Measurements from ENCODE around the gene ARHGAP40.
A peak's percentile ranks its signal among the peaks of the same experiment; 100 is the strongest.

ARHGAP40 gene

DNA sequence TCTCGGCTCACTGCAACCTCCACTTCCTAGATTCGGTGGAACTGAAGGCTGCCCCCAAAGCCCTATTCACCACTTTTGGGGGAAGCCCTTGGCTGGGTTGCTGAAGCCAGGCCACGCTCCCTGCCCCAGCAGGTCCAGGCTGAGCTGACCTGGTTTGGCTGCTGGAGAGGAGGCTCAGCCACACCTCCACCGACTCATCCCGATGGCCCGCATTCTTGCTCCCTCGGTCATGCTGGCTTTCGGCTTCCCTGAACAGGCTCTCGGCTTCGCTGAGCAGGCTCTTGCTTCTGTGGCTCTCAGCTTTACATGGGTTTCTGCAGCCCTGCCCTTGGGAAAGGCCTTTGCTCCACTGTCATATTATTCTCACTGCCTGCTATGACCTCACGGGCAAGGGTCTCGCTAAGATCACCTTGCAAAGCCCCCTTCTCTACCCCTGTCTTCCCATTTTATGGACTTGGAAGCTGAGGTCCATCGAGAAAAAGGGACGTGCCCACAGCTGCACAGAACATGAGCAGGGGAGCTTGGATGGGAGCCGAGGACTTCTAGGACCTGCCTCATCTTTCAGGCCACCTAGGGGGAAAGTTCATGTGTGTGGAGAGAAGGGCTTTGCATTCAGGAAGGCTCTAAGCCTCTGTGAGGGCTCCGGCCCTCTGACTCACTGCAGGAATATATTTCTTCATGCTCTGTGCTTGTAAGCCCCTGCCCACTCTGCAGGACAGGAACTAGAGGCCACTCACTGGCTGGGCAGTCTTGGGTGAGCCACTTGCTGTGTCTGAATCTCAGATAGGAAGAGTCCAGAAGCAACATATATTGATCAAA is 15.6 kb downstream of the ARHGAP40 start:
- DNase-seq (ENCODE audit: low read depth): no peak

DNA sequence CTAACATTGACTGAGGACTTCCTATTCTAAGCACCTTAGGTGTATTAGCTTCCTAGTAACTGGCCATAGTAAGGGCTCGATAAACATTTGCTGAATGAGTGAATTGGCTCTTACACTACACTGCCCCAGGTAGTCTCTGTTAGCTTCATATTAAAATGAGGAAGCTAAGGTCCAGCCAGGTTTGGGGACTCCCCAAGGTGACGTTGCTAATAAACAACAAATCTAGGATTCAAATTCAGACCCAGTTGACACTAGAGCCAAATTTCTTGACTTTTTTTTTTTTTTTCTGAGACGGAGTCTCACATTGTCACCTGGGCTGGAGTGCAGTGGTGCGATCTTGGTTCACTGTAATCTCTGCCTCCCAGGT is 16.2 kb downstream of the ARHGAP40 start:
- no peak for DNase-seq (ENCODE audit: low read depth)

DNA sequence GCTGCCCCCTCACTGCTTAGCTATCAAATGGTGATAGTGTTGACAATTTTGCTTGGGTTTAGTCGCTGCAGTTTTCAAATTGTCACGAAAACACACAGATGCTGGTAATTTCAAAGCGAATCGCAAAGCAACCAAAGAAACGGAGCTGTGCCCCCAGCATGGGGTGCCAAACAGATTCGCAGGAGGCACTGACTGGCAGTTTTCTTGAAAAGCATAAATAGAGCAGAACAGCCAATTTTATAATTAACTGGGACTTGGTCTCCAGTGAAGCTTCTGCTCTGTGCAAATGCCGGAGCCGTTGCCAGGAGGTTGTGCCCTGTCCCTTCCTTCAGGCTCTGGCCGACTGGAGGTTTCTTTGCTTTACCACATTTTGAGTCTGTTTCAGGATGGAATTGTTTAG is 18.8 kb downstream of the ARHGAP40 start:
- DNase-seq (ENCODE audit: low read depth): no peak

DNA sequence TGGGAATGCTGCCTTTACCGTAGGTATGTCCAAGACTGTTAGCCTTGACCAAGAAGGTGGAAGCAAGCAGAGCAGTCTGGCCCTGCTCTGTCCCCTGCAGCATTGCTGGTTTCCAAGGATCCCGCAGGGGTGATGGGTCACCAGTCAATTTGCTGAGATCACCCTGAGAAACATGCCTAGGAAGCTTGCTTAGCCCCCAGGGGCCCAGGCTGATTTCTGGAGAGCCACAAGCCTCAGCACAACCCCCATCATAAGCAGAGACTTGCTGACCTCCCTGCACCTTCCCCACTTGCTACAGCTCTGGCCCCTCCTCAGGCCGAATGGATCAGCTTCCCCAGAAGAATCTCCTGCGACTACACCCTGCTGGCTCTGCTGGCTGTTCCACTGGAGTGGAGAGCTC is 21.5 kb downstream of the ARHGAP40 start:
- no peak for DNase-seq (ENCODE audit: low read depth)

DNA sequence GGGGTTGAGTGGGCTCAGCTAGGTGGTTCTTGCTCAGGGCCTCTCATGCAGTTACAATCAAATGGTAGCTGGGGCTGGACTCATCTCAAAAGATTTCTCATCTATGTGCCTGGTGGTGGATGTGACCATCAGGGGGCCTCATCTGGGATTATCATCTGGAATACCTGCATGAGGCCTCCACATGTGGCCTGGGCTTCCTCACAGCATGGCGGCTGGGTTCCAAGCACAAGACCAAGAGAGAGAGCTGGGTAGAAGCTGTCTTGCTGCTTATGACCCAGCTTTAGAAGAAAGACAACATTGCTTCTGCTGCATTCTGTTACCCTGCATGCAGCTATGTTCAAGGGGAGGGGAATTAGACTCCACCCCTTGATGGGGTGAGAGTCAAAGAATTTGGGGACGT is 22.5 kb downstream of the ARHGAP40 start:
- DNase-seq (ENCODE audit: low read depth): no peak

DNA sequence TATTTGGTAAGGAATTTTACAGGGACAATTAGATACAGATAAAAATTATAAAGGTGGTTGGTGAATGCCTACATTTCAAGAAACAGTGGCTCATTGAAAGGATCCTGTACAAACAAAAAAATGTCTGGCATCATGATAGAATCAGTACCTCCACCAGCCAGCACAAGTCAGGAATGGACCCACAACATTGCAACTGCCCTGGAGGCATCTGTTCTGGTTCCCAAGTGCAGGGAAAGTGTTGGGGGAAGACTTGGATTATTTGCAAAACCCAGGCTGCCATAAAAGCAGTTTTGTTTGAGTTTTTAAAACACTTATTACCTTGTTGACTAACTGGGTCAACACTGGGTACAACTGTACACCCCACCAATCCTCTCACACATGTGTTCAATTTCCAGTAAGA is 24.3 kb downstream of the ARHGAP40 start:
- no peak for DNase-seq (ENCODE audit: low read depth)

DNA sequence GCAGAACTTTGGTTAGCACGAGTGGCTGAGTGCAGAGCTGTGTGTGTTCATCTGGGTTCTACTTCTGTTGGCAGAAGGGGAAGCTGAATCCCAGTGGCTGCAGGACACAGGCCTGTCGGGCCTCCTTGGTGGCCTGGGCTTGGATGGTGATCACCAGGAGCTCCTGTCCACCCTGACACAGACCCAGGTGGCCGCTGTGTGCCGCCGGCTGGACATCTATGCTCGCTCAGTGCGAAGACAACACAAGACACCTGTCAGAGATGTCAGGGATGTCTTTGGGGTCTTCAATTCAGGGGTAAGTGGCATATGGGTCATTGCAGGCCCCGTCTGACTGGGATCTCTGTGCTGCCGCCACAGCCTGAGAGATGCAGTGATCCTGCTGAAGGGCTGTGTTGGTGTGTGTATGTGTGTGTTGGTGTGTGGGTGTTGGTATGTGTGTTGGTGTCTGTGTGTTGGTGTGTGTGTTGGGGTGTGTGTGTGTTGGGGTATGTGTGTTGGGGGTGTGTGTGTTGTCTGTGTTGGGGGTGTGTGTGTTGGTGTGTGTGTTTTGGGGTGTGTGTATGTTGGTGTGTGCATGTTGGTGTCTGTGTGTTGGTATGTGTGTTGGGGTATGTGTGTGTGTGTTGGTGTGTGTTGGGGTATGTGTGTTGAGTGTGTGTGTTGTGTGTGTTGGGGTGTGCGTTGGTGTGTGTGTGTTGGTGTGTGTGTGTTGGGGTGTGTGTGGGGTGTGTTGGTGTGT is 25.5 kb downstream of the ARHGAP40 start:
- no peak for DNase-seq (ENCODE audit: low read depth)

DNA sequence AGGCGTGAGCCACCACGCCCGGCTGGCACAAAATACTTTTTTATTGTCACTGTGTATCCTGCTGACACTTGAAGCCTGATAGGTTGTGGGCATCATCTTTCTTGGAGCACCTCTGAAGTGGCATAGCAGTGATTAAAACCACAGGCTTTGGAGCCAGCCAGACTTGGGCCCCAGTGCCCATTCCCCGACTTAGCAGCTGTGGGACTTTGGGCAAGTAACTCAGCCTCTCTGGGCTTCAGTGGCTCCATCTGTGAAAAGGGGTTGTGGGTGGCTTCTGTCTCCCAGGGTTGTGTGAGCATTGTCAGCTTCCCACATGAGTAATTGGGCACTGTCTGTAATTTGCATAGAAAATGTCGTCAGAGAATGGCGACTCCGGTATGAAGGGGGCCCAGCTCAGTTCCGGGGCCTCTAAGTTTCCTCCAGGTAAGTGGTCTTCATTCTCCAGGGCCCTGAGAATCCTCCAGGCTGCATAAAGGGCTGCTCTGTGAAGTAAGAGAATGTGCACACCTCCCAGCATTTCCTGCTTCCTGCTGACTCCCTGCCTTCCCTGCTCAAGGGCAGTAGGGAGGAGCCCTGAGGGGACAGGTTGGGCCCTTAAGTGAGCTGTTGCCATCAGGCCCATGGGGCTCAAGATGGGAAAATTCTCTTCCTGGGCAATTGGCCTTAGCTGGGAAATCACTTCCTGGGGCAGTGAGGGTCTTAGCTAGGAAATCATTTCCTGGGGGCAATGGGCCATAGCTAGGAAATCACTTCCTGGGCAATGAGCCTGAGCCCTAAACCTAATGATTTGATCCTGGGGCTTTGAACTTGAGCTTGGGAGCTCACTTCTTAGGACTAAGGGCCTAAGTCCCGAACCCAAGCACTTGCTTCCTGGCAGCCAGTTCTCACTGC is 27.2 kb downstream of the ARHGAP40 start:
- no peak for DNase-seq (ENCODE audit: low read depth)

DNA sequence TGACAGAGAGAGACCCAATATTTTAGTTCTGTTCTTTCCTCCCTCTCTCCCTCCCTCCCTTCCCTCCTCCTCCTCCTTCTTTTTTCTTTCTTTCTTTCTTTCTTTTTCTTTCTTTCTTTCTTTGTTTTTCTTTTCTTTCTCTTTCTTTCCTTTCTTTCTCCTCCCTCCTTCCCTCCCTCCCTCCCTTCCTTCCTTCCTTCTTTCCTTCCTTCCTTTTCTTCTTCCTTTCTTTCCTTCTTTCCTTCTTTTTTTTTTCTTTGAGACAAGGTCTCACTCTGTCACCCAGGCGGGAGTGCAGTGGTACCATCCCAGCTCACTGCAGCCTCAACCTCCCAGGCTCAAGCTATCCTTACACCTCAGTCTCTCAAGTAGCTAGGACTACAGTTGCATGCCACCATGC is 28.4 kb downstream of the ARHGAP40 start:
- DNase-seq (ENCODE audit: low read depth): no peak

DNA sequence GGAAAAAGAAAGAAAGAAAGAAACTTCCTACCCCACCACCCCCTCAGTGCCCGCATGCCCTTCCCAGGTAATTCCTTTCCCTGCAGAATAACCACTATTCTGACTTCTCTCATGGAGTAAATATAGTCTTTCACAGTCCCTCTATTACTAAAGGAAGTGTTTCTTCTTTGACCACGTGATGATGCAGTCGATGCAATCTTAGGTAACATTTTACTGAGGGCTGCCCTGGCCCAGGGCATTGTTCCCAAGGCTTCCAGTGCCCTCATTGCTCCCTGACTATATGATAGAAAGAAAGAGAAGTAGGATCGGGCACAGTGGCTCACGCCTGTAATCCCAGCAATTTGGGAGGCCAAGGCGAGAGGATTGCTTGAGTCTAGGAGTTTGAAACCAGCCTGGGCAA is 29.1 kb downstream of the ARHGAP40 start:
- DNase-seq (ENCODE audit: low read depth): no peak

DNA sequence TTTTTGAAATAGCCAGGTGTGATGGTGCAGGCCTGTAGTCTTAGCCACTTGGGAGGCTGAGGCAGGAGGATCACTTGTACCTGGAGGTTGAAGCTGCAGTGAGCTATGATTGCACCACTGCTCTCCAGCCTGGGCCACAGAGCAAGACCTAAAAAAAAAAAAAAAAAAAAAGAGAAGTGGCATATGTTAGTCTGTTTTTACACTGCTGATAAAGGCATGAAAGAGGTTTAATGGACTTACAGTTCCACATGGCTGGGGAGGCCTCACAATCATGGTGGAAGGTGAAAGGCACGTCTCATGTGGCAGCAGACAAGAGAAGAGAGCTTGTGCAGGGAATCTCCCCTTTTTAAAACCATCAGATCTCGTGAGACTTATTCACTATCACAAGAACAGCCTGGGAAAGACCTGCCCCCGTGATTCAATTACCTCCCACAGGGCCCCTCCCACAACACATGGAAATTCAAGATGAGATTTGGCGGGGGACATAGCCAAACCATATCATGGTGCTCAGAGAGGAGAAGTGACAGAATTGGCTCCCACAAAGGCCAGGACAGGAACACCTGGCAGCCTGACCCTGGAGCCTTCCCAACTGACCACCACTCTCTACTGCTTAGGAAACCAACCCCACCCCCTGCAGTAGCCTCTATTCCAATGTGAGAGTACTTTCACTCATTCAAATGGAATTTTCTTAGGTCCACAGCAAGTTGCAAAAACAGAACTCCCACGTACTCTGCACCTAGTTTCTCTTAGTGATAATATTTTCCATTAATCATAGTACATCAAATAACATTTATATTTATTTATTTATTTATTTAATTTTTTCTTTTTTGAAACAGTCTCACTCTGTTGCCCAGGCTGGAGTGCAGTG is 29.8 kb downstream of the ARHGAP40 start:
- no peak for DNase-seq (ENCODE audit: low read depth)

DNA sequence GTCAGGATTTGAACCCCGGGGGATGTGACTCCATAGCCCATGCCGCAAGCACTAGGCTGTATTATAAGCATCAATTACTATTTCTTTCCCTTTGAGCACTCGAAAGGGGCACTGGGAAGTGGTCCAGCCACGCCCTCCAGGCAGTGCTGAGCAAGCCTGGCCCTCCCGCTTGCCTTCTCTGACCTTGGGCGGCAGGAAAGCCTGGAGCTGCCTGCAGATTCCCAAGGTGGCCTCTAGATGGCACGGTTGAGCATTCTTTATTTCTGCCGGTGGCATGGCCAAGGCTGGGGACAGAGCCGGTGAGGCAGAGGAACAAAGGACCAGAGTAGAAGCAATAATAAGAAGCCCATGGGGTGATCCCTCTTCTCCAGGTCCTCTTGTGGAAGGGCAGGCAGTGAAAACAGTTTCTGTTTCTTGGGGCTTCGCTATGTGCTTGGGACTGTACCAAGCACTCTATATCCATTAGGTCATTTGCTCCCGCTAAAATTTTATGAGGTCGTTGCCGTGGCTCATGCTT is 32.0 kb downstream of the ARHGAP40 start:
- DNase-seq (ENCODE audit: low read depth): peak; percentile 15

DNA sequence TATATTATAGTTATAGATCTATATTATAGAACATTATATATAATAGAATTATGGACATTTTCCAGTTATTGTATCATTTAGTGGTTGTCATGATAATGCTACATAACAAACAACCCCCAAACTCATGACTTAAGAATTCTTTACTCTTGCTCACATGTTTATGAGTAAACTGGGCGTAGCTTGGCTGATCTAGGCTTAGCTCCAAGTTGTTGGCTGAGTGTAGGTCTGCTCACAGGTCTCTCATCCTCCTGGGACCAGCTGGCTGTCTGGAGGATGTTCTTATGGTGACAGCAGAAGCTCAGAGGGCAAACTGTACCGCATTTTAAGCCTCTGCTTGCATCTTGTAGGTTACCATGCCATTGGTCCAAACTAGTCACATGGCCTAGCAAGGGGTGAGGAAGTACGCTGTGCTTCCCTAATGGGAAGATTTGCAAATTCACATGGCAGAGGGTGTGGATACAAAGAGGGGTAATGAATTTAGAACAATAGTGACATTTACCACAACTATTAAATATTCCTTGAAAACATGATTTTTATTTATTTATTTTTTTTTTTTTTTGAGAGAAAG is 34.2 kb downstream of the ARHGAP40 start:
- DNase-seq (ENCODE audit: low read depth): no peak

DNA sequence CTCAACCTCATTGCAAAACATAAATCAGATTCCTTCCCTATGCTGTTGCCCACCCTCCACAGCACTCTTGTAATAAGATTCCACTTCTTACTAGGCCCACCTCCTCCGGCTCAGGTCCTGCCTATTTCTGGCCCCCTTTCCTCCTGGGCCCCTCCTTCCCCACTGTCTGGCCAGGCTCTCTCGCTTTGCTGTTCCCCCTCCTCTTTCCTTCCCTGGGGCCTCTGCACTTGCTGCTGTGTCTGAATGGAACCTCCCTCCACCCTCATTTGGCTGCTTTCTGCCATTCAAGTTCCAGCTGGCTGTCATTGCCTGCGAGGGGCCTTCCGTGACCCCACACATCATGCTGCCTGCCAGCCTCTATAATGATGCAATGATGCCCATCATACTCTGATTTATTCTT is 38.9 kb downstream of the ARHGAP40 start:
- no peak for DNase-seq (ENCODE audit: low read depth)

DNA sequence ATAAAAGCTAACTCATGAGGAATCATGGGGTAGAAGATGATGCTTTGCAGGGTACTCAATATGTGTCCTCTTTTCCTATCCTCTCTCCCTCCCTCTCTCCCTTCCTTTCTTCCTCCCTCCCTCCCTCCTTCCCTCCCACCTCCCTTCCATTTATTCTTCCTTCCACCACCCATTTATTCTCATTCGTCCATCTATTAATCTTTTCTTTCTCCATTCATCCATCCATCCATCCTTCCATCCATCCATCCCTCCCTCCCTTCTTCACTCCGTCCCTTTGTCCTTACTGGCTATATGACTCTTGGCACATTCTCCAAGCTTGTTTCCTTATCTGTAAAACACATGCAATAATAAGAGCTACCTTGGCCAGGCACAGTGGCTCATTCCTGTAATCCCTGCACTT is 40.9 kb downstream of the ARHGAP40 start:
- no peak for DNase-seq (ENCODE audit: low read depth)

DNA sequence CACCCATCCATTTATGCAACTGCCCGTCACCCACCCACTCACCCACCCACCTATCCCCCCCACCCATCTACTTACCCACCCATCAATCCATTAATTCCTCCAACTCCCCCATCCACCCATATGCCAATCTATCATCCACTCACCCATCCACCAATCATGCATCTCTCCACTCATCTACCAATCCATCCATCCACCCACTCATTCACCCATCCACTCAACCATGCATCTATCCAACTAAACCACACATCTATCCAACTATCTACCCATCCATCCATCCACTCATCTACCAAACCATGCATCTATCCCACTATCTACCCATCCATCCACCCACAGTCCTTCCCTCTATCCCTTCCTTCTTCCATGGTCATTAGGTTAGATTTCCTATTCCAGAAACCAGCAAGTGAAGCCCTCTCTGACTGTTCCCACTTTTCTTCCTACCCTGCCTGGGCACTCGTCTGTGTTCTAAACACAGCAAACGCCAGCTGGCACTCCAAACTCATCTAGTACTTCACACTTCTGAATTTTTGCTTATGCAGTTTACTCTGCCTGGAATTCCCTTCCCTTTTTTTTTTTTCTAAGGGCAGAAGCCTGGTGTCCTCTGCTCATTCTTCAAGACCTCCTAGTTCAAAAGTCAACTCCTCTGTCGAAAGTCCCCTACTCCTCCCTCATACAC is 43.1 kb downstream of the ARHGAP40 start:
- DNase-seq (ENCODE audit: low read depth): no peak

DNA sequence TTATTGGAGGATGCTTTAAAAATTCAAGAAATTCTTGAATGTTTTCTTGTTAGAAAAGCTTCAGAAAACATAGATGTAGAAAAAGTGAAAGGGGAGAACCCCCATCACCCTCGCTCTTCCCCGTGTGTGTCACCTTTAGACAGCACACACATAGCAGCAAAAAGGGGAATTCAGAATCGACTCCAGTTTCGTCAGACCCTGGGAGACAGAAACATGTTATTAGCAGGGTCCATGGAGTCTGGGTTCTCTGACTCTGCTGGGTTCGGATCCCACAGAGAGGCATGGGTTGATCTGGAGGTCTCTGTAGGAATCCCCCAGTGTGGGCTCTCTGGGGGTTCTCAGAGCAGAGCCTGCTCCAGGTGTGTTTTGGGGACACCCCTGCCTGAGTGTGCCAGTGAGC is 43.7 kb downstream of the ARHGAP40 start:
- no peak for DNase-seq (ENCODE audit: low read depth)

DNA sequence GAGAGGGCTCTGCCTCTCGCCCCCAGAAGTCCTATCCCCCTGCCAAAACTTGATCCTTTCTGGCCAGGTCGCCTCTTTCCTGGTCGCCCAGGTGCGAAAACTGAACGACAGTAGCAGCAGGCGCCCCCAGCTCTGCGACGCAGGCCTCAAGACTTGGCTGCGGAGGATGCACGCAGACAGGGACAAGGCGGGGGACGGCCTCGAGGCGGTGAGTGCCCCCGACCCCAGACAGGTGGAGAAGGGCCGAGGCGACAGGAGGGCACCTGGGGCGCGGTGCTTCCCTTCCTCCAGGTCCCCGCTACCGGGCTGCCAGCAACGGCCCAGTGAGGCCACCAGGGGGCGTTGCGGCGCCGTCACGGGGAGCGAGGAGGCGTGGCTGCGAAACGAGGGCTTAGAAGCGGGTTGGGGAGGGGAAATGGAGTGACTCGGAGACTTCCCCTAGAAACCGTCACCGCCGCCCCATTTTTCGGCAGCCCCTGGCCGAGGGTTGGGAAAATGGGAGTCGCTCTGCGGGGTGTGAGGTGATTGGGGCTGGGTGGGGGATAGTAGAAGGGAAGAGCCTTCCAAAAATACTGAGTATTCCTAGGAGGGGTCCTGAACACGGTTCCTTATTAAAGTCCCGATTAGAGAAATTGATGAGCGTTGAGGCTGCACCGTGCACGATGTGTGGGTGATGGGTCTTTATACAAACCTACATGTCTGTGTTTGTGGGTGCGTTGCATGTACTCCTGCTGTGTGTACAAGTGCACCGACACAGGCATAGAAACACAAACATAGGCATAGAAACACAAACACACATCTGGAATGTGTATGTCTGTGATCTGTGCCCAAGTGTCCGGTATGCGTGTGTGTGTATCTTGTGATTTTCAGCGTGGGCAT is 44.6 kb downstream of the ARHGAP40 start:
- peak; percentile 37 for DNase-seq (ENCODE audit: low read depth)

DNA sequence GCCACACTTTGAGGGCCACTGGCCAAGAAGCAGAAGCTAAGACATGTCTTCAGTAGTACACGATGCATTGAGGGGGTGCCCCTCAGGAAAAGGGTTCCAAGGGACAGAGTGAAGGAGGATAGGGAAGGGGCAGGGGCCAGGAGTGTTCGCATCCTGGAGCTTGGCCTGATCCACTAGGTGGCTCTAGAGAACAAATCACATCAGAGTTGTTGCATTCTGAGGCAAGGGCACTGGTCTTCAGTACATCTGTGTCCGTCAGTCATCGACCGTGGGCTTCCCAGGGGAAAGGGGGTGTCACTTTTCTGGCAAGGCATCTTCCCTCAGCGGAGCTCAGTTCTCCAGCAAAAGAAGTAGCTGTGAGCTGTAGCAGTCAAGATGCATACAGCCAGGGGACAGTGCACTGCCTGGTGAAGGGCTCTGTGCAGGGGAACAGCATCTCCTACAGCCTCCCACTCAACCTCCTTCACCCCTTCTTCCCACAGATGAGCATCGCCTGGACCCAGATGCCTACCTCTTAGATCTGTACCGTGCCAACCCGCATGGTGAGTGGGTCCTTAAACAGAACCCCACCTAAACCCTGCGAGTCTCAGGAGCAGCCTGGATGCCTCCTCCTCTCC is 47.8 kb downstream of the ARHGAP40 start:
- no peak for DNase-seq (ENCODE audit: low read depth)

Measured in fibroblast of gingiva (primary cell).